Keratinocyte (primary cell): Measurements from ENCODE around the gene CRADD.

Experiments used
- CTCF ChIP-seq, 3 experiments: IDR thresholded peaks in 1 of 3; conservative IDR thresholded peaks in 1 of 3; optimal IDR thresholded peaks in 1 of 3; 2 replicates in 2 of 3; 3 replicates in 1 of 3; pipeline versions ENCODE3 to v1.5.1; 2011; ENCODE audit warnings: low read length in 3 of 3, mild to moderate bottlenecking in 3 of 3, moderate library complexity in 2 of 3, control low read depth in 1 of 3, inconsistent platforms in 1 of 3; ENCODE audit not compliant: insufficient read depth in 2 of 3; ENCODE audit errors: extremely low read depth in 1 of 3
- EZH2 ChIP-seq: IDR thresholded peaks from one replicate; pipeline ENCODE4 v1.6.1; 2012; ENCODE audit warnings: inconsistent platforms, mild to moderate bottlenecking, low read length, moderate library complexity

- no peak for TF ChIP-seq CTCF (optimal IDR thresholded peaks at IDR 0.05 in 1 of 3, IDR thresholded peaks at IDR 0.05 in 1 of 3, conservative IDR thresholded peaks at IDR 0.05 in 1 of 3; ENCODE audit: extremely low read depth in 1 of 3, insufficient read depth in 2 of 3, low read length in 3 of 3)
- TF ChIP-seq EZH2 = no peak
Observed at GRCh38 chr12:93875157-93875556, 198.0 kb downstream of the CRADD start.
